Endometrial microvascular endothelial cells (primary cell): ENCODE measurements around the gene TBXAS1. TPM values are rescaled to one million over a fixed set of nuclear protein-coding genes. Genes with fewer than 3 reads are reported as not detected.

Experiments
- in situ Hi-C: cut with HindIII; loops from 2 replicates; pipeline ENCODE4 v1.10.0; 2017; ENCODE audit warnings: low sequenced_read_pairs, low pct_unique_long_range_greater_than_20kb; ENCODE audit errors: inconsistent ontology term
- total RNA-seq: library from RNA; depleted of rRNA; stranded (reverse); fragments of >200 nt; gene quantifications from one replicate; pipeline ENCODE4 v1.2.3, GENCODE V29; 2015; ENCODE audit errors: inconsistent ontology term

TBXAS1 gene
- total RNA-seq, result 6.3 TPM

- in situ Hi-C loops, result no loop called here
Observed at GRCh38 chr7:139829025-139829774, at the start of gene TBXAS1. TSS of gene TBXAS1 (plus strand) at chr7:139829264. CDS start at chr7:139829391, 127 bp downstream.

GRCh38 chr7:139782932-139783331 lies 46.1 kb upstream of the TBXAS1 start:
- in situ Hi-C loops, result loop anchor here (25.0 kb wide), 1 partner anchor 179 kb away; no protein-coding TSS in a partner anchor

DNA sequence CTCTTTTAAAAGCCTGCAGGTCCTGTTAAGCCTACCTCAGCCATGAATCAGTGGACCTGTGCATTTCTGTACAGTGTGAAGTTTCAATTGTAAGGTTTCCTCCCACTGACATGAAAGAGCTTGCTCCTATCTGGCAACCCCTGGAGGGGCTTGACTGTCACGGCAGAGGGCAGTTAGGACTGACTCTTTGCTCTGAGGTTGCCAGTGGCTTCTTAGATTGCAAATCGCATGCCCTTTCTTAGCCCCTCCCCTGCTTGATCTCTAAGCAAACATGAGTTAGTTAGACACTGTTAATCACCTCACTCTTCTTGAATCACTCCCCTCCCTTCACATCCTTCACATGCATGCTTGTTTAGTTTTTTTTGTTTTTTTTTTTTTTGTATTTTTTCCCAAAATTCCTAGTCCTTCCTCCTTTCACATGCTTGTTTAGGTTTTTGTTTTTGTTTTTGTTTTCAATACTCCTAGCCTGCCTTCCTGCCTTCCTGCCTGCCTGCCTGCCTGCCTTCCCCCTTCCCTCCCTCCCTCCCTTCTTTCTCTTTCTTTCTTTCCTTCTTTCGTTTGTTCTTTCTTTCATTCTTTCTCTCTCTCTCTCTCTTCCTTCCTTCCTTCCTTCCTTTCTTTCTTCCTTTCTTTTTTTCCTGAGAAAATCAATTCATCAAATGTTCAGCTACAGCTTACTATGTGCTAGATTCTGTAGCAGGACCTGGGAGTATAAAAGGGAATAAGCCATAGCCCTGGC lies 45.2 kb upstream of the TBXAS1 start:
- in situ Hi-C loops, result loop anchor here (25.0 kb wide), 1 partner anchor 178 kb away; no protein-coding TSS in a partner anchor

- in situ Hi-C loops, result loop anchor here (25.0 kb wide), 1 partner anchor 178 kb away; no protein-coding TSS in a partner anchor
Observed at GRCh38 chr7:139784648-139785047, 44.4 kb upstream of the TBXAS1 start.

DNA sequence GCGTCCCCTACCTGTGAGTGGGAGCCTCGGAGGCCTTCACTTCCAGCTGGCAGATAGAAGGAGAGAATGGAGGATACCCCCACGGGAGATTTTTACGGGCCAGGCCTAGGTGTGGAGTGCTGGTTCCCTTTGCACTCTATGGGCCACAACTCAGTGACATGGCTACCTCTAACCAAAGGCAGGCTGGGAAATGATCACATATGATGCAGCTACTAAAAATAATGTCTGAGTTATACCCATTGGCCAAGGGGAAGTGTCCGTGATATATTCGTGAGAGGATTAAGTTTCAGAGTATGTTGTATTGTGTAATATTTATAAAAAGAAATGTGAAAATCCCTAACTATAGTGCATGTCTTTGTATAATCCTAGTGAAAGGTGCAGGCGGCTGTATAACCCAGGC lies 37.7 kb upstream of the TBXAS1 start:
- in situ Hi-C loops, result loop anchor here (25.0 kb wide), 1 partner anchor 171 kb away; no protein-coding TSS in a partner anchor

- in situ Hi-C loops, result loop anchor here (25.0 kb wide), 1 partner anchor 165 kb away; no protein-coding TSS in a partner anchor
Observed at GRCh38 chr7:139797607-139798006, 31.5 kb upstream of the TBXAS1 start.

GRCh38 chr7:139798221-139798620 lies 30.8 kb upstream of the TBXAS1 start:
- in situ Hi-C loops, result loop anchor here (25.0 kb wide), 1 partner anchor 164 kb away; no protein-coding TSS in a partner anchor

GRCh38 chr7:139798892-139799291 lies 30.2 kb upstream of the TBXAS1 start:
- in situ Hi-C loops, result loop anchor here (25.0 kb wide), 1 partner anchor 163 kb away; no protein-coding TSS in a partner anchor

DNA sequence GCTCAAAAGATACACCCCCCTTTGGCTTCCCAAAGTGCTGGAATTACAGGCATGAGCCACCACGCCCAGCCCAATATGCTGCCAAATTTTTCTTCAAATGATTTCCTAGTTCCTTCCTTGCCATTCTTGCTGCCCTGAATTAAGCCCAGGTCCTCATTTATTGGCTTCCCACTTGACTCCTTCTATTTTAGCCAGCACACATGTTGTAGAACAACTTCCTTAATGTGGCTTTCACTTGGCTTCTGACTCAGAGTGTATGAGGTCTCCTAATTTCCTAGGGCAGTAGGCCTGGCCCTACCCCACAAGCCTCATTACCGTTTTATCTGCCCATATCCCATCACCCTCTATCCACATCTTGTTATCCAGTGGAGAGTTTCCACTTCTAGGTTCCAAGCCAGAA lies 29.5 kb upstream of the TBXAS1 start:
- in situ Hi-C loops, result loop anchor here (25.0 kb wide), 1 partner anchor 163 kb away; no protein-coding TSS in a partner anchor

GRCh38 chr7:139804571-139804970 lies 24.5 kb upstream of the TBXAS1 start:
- in situ Hi-C loops, result no loop called here

GRCh38 chr7:139807009-139807408 lies 22.1 kb upstream of the TBXAS1 start:
- in situ Hi-C loops, result no loop called here

- in situ Hi-C loops, result no loop called here
Observed at GRCh38 chr7:139808427-139808826, 20.6 kb upstream of the TBXAS1 start.

- in situ Hi-C loops, result no loop called here
Observed at GRCh38 chr7:139808846-139809442, 20.1 kb upstream of the TBXAS1 start.

- in situ Hi-C loops, result no loop called here
Observed at GRCh38 chr7:139811066-139811465, 18.0 kb upstream of the TBXAS1 start.

DNA sequence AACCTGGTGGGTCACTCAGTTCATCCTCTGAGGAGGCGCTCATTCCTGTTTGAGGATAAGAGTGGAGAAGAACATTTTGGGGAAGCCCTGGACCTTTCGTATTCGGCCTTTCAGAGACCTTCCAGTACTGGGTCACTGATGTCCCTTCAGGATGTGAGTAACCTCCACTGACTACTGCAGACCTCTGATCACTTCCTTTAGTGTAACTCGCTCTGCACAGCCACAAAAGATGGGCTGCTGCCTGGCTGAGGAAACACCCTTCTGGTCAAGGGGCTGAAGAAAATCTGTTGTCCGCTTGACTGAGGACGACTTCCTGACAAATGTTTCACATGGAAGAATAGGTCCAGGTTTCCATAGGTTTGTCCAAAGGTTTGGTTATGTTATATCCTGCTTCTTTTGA lies 15.9 kb upstream of the TBXAS1 start:
- in situ Hi-C loops, result no loop called here

DNA sequence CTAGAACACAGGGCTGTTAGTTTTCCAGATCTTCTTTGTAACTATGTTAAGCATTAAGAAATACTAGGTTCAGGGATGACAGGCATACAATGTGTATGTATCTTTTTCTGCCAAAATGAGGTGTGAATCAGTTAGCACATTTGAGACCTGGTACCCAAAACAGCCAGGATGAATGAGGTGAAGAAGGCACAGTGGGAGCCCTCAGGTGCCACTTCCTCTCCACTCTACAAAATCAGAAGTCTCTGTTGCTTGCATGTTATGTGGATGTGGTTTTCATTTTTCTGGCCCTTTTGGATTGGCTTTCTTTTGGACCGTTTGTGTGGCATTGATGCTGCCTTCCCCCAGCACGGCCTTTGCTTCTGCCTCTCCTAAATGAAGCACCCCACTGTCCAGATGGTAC lies 15.4 kb upstream of the TBXAS1 start:
- in situ Hi-C loops, result no loop called here

- in situ Hi-C loops, result no loop called here
Observed at GRCh38 chr7:139817249-139817648, 11.8 kb upstream of the TBXAS1 start.

DNA sequence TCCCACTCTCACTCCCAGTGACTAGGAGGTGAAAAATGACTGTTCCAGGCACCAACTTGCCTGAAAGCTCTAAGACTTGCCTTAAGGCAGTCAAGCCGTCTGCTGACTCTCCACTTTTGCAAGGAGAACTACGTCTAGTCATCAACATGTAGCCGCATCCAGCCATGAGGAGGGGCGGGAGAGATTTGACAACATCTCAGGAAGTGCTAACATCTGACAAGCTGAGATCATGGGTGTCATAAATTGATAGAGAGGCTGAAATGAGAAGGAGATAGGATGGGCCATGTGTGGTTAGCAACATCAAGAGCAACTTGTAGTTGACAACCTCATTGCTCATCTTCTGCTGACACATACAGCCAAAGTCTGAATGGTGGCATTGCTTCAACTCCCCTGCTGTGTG lies 9.0 kb upstream of the TBXAS1 start:
- in situ Hi-C loops, result no loop called here

DNA sequence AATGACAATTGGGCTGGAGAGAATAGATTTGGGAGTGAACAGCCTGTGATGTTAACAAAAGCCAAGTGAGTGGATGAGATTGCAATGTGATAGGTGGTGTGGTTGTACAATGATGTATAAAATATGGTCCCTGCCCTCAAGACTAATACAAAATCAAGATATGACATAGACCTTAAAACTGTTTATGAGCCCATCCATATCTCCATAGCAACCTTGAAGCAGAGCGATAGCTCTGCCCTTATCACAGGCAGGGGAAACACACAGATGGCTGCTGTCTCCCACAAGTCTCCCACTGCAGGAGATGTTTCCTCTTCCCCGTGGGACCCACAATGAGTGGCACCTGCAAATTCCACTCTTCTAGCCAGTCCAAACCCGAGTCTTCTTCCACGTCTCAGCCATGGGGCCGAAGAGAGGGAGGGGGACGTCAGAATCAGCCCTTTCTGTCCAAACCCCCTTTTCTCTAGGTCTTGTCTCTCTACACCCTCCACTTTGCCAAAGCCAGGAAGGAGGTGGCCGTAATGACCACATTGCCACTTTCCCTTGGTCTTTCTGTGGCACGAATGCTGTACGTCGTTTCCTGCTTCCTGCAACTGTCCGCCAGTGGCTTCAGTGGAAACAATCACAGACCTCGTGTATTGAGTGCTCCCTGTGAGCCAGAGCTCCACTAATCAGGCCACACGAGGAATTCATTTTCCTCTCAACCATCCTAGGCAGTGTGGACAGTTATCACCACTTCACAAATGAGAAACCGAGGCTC lies 7.5 kb upstream of the TBXAS1 start:
- in situ Hi-C loops, result no loop called here
